GM12874 (cell line): ENCODE data around the gene AKT1.

Experiments
- CTCF ChIP-seq: IDR thresholded peaks from 2 replicates; pipeline ENCODE4 v1.5.1; 2011; ENCODE audit warnings: low read depth, mild to moderate bottlenecking, control low read depth, low read length, moderate library complexity; ENCODE audit not compliant: insufficient read depth

Gene AKT1

GRCh38 chr14:104794993-104795780 lies at the start of gene AKT1:
Gene AKT1, minus strand, starts transcription at chr14:104795748. Its CDS starts 3,105 bp downstream, at chr14:104792643.
- no peak for TF ChIP-seq CTCF

GRCh38 chr14:104845033-104845666 lies 49.6 kb upstream of the AKT1 start:
- no peak for TF ChIP-seq CTCF

- no peak for TF ChIP-seq CTCF
These were observed 48.9 kb upstream of the AKT1 start for GRCh38 chr14:104844306-104845032.

GRCh38 chr14:104843442-104844305 lies 48.1 kb upstream of the AKT1 start:
- no peak for TF ChIP-seq CTCF

GRCh38 chr14:104843006-104843405 lies 47.5 kb upstream of the AKT1 start:
- TF ChIP-seq CTCF: no peak

GRCh38 chr14:104841730-104842129 lies 46.2 kb upstream of the AKT1 start:
- TF ChIP-seq CTCF: no peak
